GM10266 (cell line): ENCODE data around the gene CDK14.

Source experiments
- DNase-seq: peaks from one replicate; pipeline ENCODE4 v3.0.0; 2012; ENCODE audit errors: extremely low spot score
- TF ChIP-seq, protein P1 (sequence below): IDR thresholded peaks from 2 replicates; pipeline ENCODE4 v1.5.1; 2012; ENCODE audit warnings: mild to moderate bottlenecking, low read depth; ENCODE audit not compliant: control insufficient read depth, insufficient read depth; ENCODE audit errors: missing control alignments

Gene CDK14

GRCh38 chr7:91034459-91035368, 438.6 kb downstream of the CDK14 start:
- peak; percentile 40 for DNase-seq
- TF ChIP-seq, protein P1, sequence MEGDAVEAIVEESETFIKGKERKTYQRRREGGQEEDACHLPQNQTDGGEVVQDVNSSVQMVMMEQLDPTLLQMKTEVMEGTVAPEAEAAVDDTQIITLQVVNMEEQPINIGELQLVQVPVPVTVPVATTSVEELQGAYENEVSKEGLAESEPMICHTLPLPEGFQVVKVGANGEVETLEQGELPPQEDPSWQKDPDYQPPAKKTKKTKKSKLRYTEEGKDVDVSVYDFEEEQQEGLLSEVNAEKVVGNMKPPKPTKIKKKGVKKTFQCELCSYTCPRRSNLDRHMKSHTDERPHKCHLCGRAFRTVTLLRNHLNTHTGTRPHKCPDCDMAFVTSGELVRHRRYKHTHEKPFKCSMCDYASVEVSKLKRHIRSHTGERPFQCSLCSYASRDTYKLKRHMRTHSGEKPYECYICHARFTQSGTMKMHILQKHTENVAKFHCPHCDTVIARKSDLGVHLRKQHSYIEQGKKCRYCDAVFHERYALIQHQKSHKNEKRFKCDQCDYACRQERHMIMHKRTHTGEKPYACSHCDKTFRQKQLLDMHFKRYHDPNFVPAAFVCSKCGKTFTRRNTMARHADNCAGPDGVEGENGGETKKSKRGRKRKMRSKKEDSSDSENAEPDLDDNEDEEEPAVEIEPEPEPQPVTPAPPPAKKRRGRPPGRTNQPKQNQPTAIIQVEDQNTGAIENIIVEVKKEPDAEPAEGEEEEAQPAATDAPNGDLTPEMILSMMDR, result peak; percentile 71

DNA sequence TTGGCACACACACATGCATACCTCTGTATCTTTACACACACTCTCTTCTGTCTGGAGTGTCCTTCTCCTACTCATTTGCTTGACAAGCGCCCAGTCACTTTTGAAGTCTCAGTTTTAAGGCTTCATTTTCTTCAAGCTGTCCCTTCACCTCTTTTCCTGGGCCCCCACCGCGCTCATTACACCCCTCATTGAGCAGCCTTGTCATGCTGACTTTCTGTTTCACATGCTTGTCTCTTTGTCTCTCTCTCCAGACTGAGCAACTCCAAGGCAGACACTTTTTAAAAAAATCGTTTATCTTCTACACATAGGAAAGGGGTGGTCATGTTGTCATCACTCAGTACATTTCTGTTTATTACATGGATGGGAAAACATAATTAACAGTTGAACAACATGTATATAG, 442.9 kb downstream of the CDK14 start:
- TF ChIP-seq, protein P1, result no peak
- no peak for DNase-seq

GRCh38 chr7:91041141-91041540, 445.0 kb downstream of the CDK14 start:
- DNase-seq, result no peak
- TF ChIP-seq, protein P1, result no peak

DNA sequence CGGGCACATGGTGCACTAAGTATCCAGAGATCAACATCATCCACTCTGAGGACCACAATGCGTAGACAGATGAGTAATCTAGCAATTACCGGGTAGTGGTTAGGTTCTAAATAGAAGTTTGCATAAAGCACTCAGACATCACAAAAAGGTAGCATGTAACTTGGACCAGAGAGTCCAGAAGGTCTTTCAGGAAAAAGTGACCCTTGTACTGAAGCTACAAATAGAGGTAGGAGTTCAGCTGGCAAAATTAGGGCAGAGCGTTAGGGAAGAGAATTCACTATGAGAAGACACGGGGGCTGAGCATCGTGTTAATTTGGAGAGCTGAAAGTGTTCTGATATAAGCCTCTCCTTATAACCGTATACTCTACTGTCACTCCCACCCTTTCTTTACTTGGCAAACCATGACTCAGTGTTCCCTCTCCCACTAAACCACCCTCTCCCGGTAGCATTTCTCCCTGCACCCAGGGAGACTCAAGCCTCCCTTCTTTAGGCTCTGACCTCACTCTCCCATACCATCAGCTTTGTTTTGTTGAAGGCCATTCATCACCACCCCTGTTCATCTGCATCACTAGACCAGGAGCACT, 445.9 kb downstream of the CDK14 start:
- TF ChIP-seq, protein P1, result no peak
- no peak for DNase-seq

- TF ChIP-seq, protein P1, result no peak
- no peak for DNase-seq
Measured at GRCh38 chr7:91043186-91043585, 447.1 kb downstream of the CDK14 start.

DNA sequence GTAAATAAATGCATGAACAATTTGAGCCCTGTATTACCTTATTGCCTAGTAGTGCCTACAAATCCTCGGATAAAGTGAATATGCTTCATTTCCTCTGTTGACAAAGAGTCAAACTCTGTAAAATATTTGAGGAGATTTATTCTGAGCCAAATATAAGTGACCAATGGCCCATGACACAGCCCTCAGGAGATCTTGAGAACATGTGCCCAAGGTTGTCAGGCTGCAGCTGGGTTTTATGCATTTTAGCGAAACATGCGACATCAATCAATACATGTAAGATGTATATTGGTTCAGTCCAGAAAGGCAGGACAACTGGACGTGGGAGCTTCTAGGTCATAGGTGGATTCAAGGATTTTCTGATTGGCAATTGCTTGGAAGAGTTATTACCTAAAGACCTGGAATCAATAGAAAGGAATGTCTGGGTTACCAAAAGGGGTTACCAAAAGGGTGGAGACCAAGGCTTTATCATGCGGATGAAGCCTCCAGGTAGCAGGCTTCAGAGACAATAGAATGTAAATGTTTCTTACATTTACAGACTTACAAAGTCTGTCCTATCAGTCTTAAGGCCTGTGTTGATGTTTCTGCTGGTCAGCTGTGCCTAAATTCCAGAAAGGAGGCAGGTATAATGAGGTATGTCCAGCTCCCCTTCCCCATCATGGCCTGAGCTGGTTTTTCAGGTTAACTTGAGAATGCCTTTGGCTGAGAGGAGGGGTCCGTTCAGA, 448.0 kb downstream of the CDK14 start:
- TF ChIP-seq, protein P1, result no peak
- DNase-seq, result no peak

- DNase-seq, result no peak
- TF ChIP-seq, protein P1, result no peak
Measured at GRCh38 chr7:91045606-91046005, 449.5 kb downstream of the CDK14 start.
